PFSK-1 (cell line): ENCODE data around the gene RIT1.

Source experiments
- FOXP2 ChIP-seq: optimal IDR thresholded peaks from 2 replicates; pipeline ENCODE3; 2011; ENCODE audit warnings: borderline replicate concordance, control low read depth, inconsistent platforms; ENCODE audit not compliant: insufficient read depth; ENCODE audit errors: extremely low read length, extremely low read depth
- POLR2AphosphoS5 ChIP-seq: IDR thresholded peaks from 2 replicates; pipeline ENCODE4 v1.6.1; 2012; ENCODE audit warnings: low read depth, mild to moderate bottlenecking, control low read depth, low read length, moderate library complexity
- SIN3A ChIP-seq: IDR thresholded peaks from 2 replicates; pipeline ENCODE4 v1.6.1; 2012; ENCODE audit warnings: mild to moderate bottlenecking, low read length, moderate library complexity, borderline replicate concordance; ENCODE audit not compliant: insufficient read depth
- TAF1 ChIP-seq: IDR thresholded peaks from 2 replicates; pipeline ENCODE4 v1.6.1; 2012; ENCODE audit warnings: low read length, control low read depth, borderline replicate concordance; ENCODE audit not compliant: insufficient read depth
- TF ChIP-seq, protein P1 (sequence below), 2 experiments: IDR thresholded peaks; 2 replicates each; pipeline versions ENCODE4 v1.6.1 to v1.8.0; 2011 to 2012; ENCODE audit warnings: low read depth in 2 of 2, low read length in 2 of 2, control low read depth in 1 of 2, inconsistent platforms in 1 of 2, mild to moderate bottlenecking in 1 of 2, moderate library complexity in 1 of 2; ENCODE audit not compliant: insufficient read depth in 1 of 2

Gene RIT1

DNA sequence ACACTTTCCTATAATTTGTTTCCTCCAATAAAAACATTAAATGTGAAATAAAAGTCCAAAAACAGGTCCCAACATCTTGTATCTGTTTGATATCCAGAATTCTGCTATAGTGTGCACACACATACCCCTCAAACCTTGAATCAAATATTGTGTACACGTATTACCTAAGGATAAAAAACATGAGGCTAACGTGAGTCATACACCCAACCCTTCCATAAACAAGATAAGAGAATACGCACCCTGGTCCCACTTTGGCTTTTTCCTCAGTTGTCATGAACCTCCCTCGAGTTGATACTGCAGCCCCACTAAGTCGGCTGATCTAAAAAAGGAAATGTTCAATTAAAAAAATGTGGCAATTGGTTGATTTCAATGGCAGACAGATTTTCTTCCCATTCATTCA is 17.9 kb upstream of the RIT1 start:
- TF ChIP-seq, protein P1, sequence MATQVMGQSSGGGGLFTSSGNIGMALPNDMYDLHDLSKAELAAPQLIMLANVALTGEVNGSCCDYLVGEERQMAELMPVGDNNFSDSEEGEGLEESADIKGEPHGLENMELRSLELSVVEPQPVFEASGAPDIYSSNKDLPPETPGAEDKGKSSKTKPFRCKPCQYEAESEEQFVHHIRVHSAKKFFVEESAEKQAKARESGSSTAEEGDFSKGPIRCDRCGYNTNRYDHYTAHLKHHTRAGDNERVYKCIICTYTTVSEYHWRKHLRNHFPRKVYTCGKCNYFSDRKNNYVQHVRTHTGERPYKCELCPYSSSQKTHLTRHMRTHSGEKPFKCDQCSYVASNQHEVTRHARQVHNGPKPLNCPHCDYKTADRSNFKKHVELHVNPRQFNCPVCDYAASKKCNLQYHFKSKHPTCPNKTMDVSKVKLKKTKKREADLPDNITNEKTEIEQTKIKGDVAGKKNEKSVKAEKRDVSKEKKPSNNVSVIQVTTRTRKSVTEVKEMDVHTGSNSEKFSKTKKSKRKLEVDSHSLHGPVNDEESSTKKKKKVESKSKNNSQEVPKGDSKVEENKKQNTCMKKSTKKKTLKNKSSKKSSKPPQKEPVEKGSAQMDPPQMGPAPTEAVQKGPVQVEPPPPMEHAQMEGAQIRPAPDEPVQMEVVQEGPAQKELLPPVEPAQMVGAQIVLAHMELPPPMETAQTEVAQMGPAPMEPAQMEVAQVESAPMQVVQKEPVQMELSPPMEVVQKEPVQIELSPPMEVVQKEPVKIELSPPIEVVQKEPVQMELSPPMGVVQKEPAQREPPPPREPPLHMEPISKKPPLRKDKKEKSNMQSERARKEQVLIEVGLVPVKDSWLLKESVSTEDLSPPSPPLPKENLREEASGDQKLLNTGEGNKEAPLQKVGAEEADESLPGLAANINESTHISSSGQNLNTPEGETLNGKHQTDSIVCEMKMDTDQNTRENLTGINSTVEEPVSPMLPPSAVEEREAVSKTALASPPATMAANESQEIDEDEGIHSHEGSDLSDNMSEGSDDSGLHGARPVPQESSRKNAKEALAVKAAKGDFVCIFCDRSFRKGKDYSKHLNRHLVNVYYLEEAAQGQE (IDR thresholded peaks at IDR 0.05; ENCODE audit: insufficient read depth in 1 of 2, low read depth in 2 of 2, low read length in 2 of 2) = no peak
- no peak for TF ChIP-seq SIN3A
- no peak for TF ChIP-seq FOXP2
- no peak for TF ChIP-seq TAF1

DNA sequence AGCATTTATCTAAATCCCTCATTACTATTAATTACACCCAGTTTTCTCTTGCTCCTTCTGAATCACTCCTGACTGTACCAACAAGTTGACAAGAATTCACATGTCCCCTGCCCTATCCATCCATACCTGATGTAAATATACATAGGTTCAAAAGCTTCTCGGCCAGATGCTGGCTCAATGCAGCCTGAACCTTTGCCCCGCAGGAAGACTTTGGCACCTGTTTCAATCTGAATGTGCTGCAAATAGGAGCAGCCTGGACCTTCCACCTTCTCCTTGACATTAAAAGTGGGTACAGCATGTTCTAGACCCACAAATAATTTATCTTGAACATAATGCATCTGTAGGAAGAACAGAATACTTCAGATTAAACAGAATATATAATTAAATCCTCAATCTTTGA is 14.4 kb upstream of the RIT1 start:
- TF ChIP-seq, protein P1 (IDR thresholded peaks at IDR 0.05; ENCODE audit: insufficient read depth in 1 of 2, low read depth in 2 of 2, low read length in 2 of 2) = no peak
- TF ChIP-seq FOXP2 (no peak), TAF1 (no peak), POLR2AphosphoS5 (no peak), SIN3A (no peak)

DNA sequence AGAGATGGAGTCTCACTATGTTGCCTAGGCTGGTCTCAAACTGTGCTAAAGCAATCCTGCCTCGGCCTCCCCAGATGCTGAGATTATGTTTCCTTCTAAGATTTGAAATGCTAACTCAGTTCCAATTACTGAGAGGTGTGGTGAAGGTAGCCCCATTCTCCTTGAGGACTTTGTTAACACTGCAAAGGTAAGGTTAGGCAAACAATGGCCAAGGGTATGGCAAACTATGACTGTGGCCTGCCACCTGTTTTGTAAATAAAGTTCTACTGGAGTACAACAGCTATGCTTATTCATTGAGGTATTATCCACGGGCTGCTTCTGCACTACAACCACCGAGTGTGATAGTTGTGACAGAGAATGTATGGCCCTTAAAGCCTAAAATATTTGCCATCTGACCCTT is 9.6 kb upstream of the RIT1 start:
- TF ChIP-seq TAF1 = no peak
- TF ChIP-seq, protein P1 (IDR thresholded peaks at IDR 0.05; ENCODE audit: insufficient read depth in 1 of 2, low read depth in 2 of 2, low read length in 2 of 2) = no peak
- TF ChIP-seq FOXP2 = no peak
- TF ChIP-seq SIN3A = no peak
- TF ChIP-seq POLR2AphosphoS5 = no peak

DNA sequence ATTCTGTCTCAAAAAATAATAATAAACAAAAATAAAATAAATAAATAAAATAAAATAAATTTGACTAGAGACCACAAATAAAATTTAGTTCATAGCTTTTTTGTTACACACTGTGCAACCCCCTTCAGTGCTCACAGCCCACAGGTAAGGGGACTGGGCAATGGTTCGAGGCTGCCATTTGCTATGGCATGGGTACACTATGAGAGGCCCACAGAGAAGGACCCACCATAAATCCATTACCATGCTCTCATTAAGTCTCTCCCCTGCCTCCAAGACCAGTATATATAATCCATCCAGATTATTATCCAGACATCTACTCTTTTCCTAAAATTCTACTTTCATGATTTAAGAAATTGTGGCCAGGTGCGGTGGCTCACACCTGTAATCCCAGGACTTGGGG is 8.7 kb upstream of the RIT1 start:
- TF ChIP-seq FOXP2 = no peak
- TF ChIP-seq SIN3A = no peak
- TF ChIP-seq, protein P1 (IDR thresholded peaks at IDR 0.05; ENCODE audit: insufficient read depth in 1 of 2, low read depth in 2 of 2, low read length in 2 of 2) = no peak
- no peak for TF ChIP-seq POLR2AphosphoS5
- TF ChIP-seq TAF1 = no peak

DNA sequence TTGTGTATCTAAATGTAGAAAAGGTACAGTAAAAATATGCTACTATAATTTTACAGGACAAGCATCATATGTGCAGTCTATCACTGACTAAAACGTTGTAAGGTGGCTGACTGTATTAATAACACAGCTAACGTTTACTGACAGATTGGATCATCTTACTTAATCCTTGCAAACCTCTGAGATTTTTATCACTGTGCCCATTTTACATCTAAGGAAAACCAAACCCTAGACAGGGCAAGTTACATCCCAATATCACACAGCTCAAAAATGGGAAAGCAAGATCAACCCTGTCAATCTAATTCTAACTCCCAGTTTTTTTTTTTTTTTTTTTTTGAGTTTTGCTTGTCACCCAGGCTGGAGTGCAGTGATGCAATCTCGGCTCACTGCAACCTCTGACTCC is 7.5 kb upstream of the RIT1 start:
- TF ChIP-seq, protein P1 (IDR thresholded peaks at IDR 0.05; ENCODE audit: insufficient read depth in 1 of 2, low read depth in 2 of 2, low read length in 2 of 2) = no peak
- TF ChIP-seq POLR2AphosphoS5 (no peak), FOXP2 (no peak), SIN3A (no peak), TAF1 (no peak)
